ENCODE measurements around the gene DAAM1. TPM values are rescaled to one million over a fixed set of nuclear protein-coding genes. Genes with fewer than 3 reads are reported as not detected.

DAAM1 gene
- total RNA-seq, 2 experiments from 2014 or later = 8.3 to 10.5 TPM

GRCh38 chr14:59189091-59189785, 771 bp downstream of the DAAM1 start:
- Mint-ChIP-seq H3K4me3 (peak overlapping the region; percentile 93), H3K4me1 (ENCODE audit: low read depth) (peaks cover 6% of the 10 kb centered on the region), H3K27me3 (peaks cover 3% of the 10 kb centered on the region), H3K27ac (peak overlapping the region; percentile 49), H3K36me3 (no peaks in the 10 kb centered on the region), H3K9me3 (no peaks in the 10 kb centered on the region)
- peak; percentile 57 for DNase-seq
- intact Hi-C loops (cut with micrococcal nuclease) = loop anchor here (2.0 to 10.0 kb wide), 4 partner anchors 86 to 1060 kb away; partner anchors contain the start of genes GPR135 and PPM1A
- CTCF ChIA-PET = interaction anchor here (1.1 kb wide), 2 partner anchors 61 to 295 kb away, joined by 3 to 6 read pairs; partner anchors contain the start of genes JKAMP and L3HYPDH
- POLR2A ChIA-PET = interaction anchor here (0.7 to 3.3 kb wide), 6 partner anchors 97 to 945 kb away, joined by 3 to 16 read pairs (median 3); partner anchors contain the start of genes GPR135, JKAMP, L3HYPDH and PSMA3

DNA sequence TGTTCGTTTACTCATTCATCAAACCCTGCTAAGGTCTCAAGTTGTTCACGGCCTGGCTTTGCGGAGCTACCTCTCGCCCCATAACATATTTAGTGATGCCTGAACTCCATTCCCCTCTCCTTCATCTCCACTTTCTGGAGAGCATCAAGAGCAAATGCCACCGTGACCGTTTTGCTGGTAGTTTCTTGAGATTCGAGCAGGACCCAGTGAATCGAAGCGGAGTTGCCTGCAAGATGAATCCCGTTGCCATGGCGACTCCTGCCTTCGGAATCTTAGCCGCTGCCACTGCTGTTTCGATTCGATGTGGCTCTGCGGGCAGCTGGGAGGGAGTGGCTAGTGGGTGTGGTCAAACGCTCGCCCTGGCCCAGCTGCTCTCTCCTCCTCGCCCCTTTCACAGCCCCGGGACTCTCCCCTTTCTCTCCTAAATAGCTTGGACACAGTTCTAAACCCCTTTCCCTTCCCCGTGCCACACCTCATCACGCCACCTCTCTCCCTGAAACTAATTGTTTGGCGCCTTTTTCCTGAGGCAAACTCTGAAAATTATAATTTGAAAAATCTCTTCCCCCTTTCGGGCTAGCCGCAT, 1.4 kb downstream of the DAAM1 start:
- peaks cover 3% of the 10 kb centered on the region for H3K27me3 Mint-ChIP-seq
- peak; percentile 86 for DNase-seq
- H3K9me3 Mint-ChIP-seq = no peaks in the 10 kb centered on the region
- intact Hi-C loops (cut with micrococcal nuclease) = loop anchor here (2.0 to 10.0 kb wide), 4 partner anchors 85 to 1059 kb away; partner anchors contain the start of genes GPR135 and PPM1A
- peak overlapping the region; percentile 49 for H3K27ac Mint-ChIP-seq
- H3K4me1 Mint-ChIP-seq (ENCODE audit: low read depth) = peaks cover 6% of the 10 kb centered on the region
- CTCF ChIA-PET = interaction anchor here (1.1 to 1.5 kb wide), 2 partner anchors 61 to 294 kb away, joined by 3 read pairs; partner anchors contain the start of genes JKAMP and L3HYPDH
- POLR2A ChIA-PET = interaction anchor here (1.3 to 3.3 kb wide), 2 partner anchors 275 to 294 kb away, joined by 3 to 16 read pairs; partner anchors contain the start of genes GPR135, JKAMP and L3HYPDH
- peak overlapping the region; percentile 93 for H3K4me3 Mint-ChIP-seq
- H3K36me3 Mint-ChIP-seq = no peaks in the 10 kb centered on the region

GRCh38 chr14:59190372-59190771, 1.9 kb downstream of the DAAM1 start:
- Mint-ChIP-seq H3K4me1 (ENCODE audit: low read depth) (peaks cover 6% of the 10 kb centered on the region), H3K4me3 (peak overlapping the region; percentile 93), H3K9me3 (no peaks in the 10 kb centered on the region), H3K27me3 (peaks cover 3% of the 10 kb centered on the region), H3K36me3 (no peaks in the 10 kb centered on the region), H3K27ac (no peak overlapping the region)
- intact Hi-C loops (cut with micrococcal nuclease) = no loop called here
- ChIA-PET CTCF (interaction anchor here (1.5 kb wide), 1 partner anchor 294 kb away, joined by 3 read pairs; the partner anchor contains the start of genes JKAMP and L3HYPDH), POLR2A (interaction anchor here (1.3 to 3.3 kb wide), 2 partner anchors 274 to 293 kb away, joined by 3 to 16 read pairs; partner anchors contain the start of genes GPR135, JKAMP and L3HYPDH)
- no peak for DNase-seq

DNA sequence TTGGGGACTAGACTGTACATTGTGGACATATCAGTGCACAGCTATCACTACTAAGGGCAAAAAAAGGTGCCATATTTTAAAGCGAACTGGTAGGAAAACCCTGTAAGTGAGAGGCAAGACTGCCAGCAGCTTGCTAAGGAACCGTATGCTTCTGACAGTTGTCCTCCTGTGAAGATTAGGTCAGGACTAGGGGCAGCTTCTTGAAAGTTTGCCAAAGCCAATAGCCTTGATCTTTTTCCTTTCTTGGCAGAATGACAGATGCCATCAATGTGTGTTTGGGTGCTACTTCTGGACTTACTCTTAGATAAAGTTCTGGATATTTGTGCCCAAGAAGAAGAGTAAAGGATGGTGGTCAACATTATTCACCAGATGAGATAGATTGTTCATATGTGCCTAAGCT, 7.4 kb downstream of the DAAM1 start:
- no peak overlapping the region for H3K27ac Mint-ChIP-seq
- CTCF ChIA-PET = no interaction called here

DNA sequence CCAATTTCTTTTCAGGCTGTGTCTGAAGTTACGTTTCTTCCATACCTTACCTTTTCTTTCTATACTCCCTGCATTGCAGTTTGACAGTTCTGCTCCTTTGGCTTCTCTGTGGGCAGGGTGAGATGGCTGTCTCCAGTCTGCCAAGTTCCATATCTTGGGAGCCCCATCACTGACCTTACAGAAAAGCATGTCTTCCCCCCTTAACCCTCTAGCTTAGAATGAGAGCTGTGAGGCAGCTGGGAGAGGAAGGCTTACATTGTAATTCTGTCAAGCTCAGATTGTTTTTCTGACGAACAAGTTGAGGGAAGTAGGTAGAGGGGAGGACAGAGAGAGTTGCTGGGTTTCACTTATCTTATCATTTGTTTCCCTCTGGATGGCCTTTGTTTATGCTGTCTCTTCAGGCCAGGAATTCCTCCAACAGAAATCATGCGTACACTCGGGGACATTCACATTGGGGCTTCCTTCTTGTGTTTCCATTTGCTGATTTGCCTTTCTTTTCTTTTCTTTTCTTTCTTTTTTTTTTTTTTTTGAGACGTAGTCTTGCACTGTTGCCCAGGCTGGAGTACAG, 9.3 kb downstream of the DAAM1 start:
- H3K9me3 Mint-ChIP-seq = no peaks in the 10 kb centered on the region
- H3K4me1 Mint-ChIP-seq (ENCODE audit: low read depth) = peaks cover 4% of the 10 kb centered on the region
- no peak overlapping the region for H3K27ac Mint-ChIP-seq
- DNase-seq = no peak
- H3K36me3 Mint-ChIP-seq = no peaks in the 10 kb centered on the region
- intact Hi-C loops (cut with micrococcal nuclease) = no loop called here
- POLR2A ChIA-PET = interaction anchor here (0.6 kb wide), 1 partner anchor 648 kb away, joined by 5 read pairs; no protein-coding TSS in a partner anchor
- no peaks in the 10 kb centered on the region for H3K27me3 Mint-ChIP-seq
- H3K4me3 Mint-ChIP-seq = no peak overlapping the region
- CTCF ChIA-PET = no interaction called here

More for the DNA sequence above, 7.4 kb downstream of the DAAM1 start:
- no peak for DNase-seq
- intact Hi-C loops (cut with micrococcal nuclease) = no loop called here
- POLR2A ChIA-PET = no interaction called here
- Mint-ChIP-seq H3K4me3 (no peak overlapping the region), H3K36me3 (no peaks in the 10 kb centered on the region), H3K9me3 (no peaks in the 10 kb centered on the region), H3K4me1 (ENCODE audit: low read depth) (no peaks in the 10 kb centered on the region), H3K27me3 (no peaks in the 10 kb centered on the region)

- POLR2A ChIA-PET = no interaction called here
- Mint-ChIP-seq H3K4me1 (ENCODE audit: low read depth) (peaks cover 4% of the 10 kb centered on the region), H3K36me3 (no peaks in the 10 kb centered on the region), H3K27me3 (no peaks in the 10 kb centered on the region), H3K9me3 (no peaks in the 10 kb centered on the region), H3K27ac (no peak overlapping the region), H3K4me3 (no peak overlapping the region)
- intact Hi-C loops (cut with micrococcal nuclease) = no loop called here
- CTCF ChIA-PET = no interaction called here
- DNase-seq = no peak
These were observed 10.7 kb downstream of the DAAM1 start for GRCh38 chr14:59199205-59199604.

DNA sequence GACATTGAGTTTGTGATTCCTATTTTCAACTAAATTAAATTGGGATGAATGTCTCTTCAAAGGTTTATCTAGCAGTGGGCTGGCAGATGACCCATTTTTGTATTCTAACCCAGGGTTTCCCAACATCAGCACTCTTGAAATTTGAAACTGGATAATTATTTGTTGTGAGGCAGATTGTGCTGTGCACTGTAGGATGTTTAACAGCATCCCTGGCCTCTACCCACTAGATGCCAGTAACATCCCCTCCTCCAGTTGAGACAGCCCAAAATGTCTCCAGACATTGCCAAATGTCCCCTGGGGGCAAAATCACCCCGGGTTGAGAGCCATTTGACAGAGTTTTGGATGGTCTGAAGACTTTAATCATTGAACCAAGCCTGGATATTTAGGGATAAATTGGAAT, 11.1 kb downstream of the DAAM1 start:
- Mint-ChIP-seq H3K9me3 (no peaks in the 10 kb centered on the region), H3K4me3 (no peak overlapping the region), H3K27me3 (no peaks in the 10 kb centered on the region), H3K36me3 (no peaks in the 10 kb centered on the region), H3K4me1 (ENCODE audit: low read depth) (peaks cover 4% of the 10 kb centered on the region), H3K27ac (no peak overlapping the region)
- intact Hi-C loops (cut with micrococcal nuclease) = no loop called here
- POLR2A ChIA-PET = no interaction called here
- DNase-seq = no peak
- CTCF ChIA-PET = no interaction called here

GRCh38 chr14:59200195-59200594, 11.7 kb downstream of the DAAM1 start:
- peaks cover 4% of the 10 kb centered on the region for H3K4me1 Mint-ChIP-seq (ENCODE audit: low read depth)
- H3K9me3 Mint-ChIP-seq = no peaks in the 10 kb centered on the region
- H3K27me3 Mint-ChIP-seq = no peaks in the 10 kb centered on the region
- CTCF ChIA-PET = no interaction called here
- DNase-seq = no peak
- H3K27ac Mint-ChIP-seq = no peak overlapping the region
- H3K36me3 Mint-ChIP-seq = no peaks in the 10 kb centered on the region
- H3K4me3 Mint-ChIP-seq = no peak overlapping the region
- intact Hi-C loops (cut with micrococcal nuclease) = no loop called here
- POLR2A ChIA-PET = no interaction called here

DNA sequence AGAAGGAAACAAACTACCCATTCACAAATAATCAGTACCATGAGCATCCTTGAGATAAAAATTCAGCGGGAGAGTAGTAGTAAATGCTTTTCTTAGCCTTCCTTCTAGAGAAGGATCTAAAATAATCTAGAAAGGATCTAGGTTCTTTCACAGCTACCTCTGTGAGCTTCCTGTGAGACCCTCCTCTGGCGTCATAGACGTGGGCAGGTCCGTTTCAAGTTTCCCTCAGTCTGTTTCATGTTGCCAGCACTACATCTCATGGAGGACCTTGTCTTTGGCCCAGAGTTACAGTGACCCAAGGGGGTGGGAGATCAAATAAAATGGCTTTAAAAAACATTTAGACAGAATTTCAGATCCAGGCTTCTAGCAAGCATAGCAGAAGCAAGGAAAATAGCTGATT, 13.6 kb downstream of the DAAM1 start:
- peaks cover 4% of the 10 kb centered on the region for H3K4me1 Mint-ChIP-seq (ENCODE audit: low read depth)
- DNase-seq = peak; percentile 10
- no peak overlapping the region for H3K27ac Mint-ChIP-seq
- no peaks in the 10 kb centered on the region for H3K27me3 Mint-ChIP-seq
- intact Hi-C loops (cut with micrococcal nuclease) = no loop called here
- no peaks in the 10 kb centered on the region for H3K36me3 Mint-ChIP-seq
- ChIA-PET CTCF (no interaction called here), POLR2A (no interaction called here)
- no peak overlapping the region for H3K4me3 Mint-ChIP-seq
- H3K9me3 Mint-ChIP-seq = no peaks in the 10 kb centered on the region

- POLR2A ChIA-PET = no interaction called here
- no peak overlapping the region for H3K27ac Mint-ChIP-seq
- peaks cover 2% of the 10 kb centered on the region for H3K36me3 Mint-ChIP-seq
- intact Hi-C loops (cut with micrococcal nuclease) = no loop called here
- H3K9me3 Mint-ChIP-seq = no peaks in the 10 kb centered on the region
- peaks cover 6% of the 10 kb centered on the region for H3K4me1 Mint-ChIP-seq (ENCODE audit: low read depth)
- H3K4me3 Mint-ChIP-seq = no peak overlapping the region
- DNase-seq = no peak
- H3K27me3 Mint-ChIP-seq = no peaks in the 10 kb centered on the region
- CTCF ChIA-PET = no interaction called here
These were observed 15.8 kb downstream of the DAAM1 start for GRCh38 chr14:59204305-59204704.

DNA sequence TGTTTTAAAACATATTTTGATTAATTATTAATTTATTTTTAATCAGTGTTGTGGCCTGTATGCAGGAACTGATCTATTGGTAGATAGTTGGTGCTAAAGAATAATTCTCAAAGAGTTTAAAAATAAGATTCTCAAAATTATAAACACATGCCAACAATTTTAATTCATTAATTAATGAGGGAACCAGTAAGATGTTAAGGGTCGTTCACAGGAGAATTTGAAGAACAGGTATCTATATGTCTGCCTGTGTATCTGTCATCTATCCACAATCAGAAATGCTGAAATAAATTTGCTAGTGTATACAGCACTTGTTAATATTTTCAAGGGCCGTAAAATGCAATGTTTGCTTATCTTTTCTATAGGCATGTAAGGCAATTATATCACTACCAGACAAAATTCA, 18.4 kb downstream of the DAAM1 start:
- DNase-seq = no peak
- no peaks in the 10 kb centered on the region for H3K9me3 Mint-ChIP-seq
- no peak overlapping the region for H3K27ac Mint-ChIP-seq
- H3K36me3 Mint-ChIP-seq = peaks cover 2% of the 10 kb centered on the region
- peaks cover 4% of the 10 kb centered on the region for H3K4me1 Mint-ChIP-seq (ENCODE audit: low read depth)
- H3K4me3 Mint-ChIP-seq = no peak overlapping the region
- ChIA-PET CTCF (no interaction called here), POLR2A (no interaction called here)
- H3K27me3 Mint-ChIP-seq = no peaks in the 10 kb centered on the region
- intact Hi-C loops (cut with micrococcal nuclease) = no loop called here

DNA sequence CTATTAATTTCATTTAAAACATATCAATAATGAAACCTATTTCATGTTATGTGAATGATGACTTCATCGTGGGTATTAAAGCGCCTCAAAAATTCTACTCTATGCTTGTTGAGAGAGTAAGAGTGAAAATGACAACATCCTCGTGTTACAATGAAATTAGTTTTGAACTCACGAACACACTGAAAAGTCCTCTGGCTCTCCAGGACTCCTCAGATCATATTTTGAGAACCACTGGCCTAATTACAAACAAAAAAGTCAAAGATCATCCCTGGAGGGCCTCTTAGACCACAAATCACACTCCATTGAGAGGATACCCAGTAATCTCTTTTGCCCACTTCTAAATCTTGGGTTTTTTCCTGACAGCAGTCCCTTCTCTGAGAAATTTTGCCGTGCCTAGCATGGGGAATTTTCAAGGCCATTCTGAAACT, 19.1 kb downstream of the DAAM1 start:
- ChIA-PET CTCF (no interaction called here), POLR2A (no interaction called here)
- H3K9me3 Mint-ChIP-seq = no peaks in the 10 kb centered on the region
- H3K36me3 Mint-ChIP-seq = peaks cover 2% of the 10 kb centered on the region
- H3K27ac Mint-ChIP-seq = no peak overlapping the region
- intact Hi-C loops (cut with micrococcal nuclease) = no loop called here
- no peak overlapping the region for H3K4me3 Mint-ChIP-seq
- peaks cover 1% of the 10 kb centered on the region for H3K4me1 Mint-ChIP-seq (ENCODE audit: low read depth)
- H3K27me3 Mint-ChIP-seq = no peaks in the 10 kb centered on the region
- DNase-seq = no peak
